MM.1S (cell line): ENCODE data around the gene LRRC75A.

ENCODE experiments used
- DNase-seq: peaks from one replicate; pipeline ENCODE4 v3.0.0-alpha.2; 2015
- H2AFZ ChIP-seq: fragments of 300-600 bp; sonication (generic); 2 replicates; pipeline ENCODE4 v1.6.0; 2016; ENCODE audit warnings: antibody characterized with exemption, low read length
- H3F3A ChIP-seq: fragments of 300-600 bp; sonication (generic); 2 replicates; pipeline ENCODE4 v1.6.1; 2016; ENCODE audit warnings: mild to moderate bottlenecking, antibody characterized with exemption, low read length, moderate library complexity, mixed read lengths; ENCODE audit not compliant: insufficient read depth
- H3K27ac ChIP-seq: fragments of 300-600 bp; sonication (generic); 2 replicates; pipeline ENCODE4 v1.5.1; 2016; ENCODE audit warnings: mild to moderate bottlenecking, low read length
- H3K27me3 ChIP-seq: fragments of 300-600 bp; sonication (generic); replicated peaks from 2 replicates; pipeline ENCODE4 v1.6.0; 2016; ENCODE audit warnings: low read length; ENCODE audit not compliant: insufficient read depth
- H3K36me3 ChIP-seq: fragments of 300-600 bp; sonication (generic); replicated peaks from 2 replicates; pipeline ENCODE4 v1.6.1; 2016; ENCODE audit warnings: mild to moderate bottlenecking, low read length, mixed read lengths; ENCODE audit not compliant: insufficient read depth
- H3K4me1 ChIP-seq: fragments of 300-600 bp; sonication (generic); 2 replicates; pipeline ENCODE4 v1.6.1; 2016; ENCODE audit warnings: low read length, mixed read lengths
- H3K4me2 ChIP-seq: fragments of 300-600 bp; sonication (generic); 2 replicates; pipeline ENCODE4 v1.6.0; 2016; ENCODE audit warnings: low read depth, low read length
- H3K4me3 ChIP-seq: fragments of 300-600 bp; sonication (generic); 2 replicates; pipeline ENCODE4 v1.5.1; 2016; ENCODE audit warnings: low read length, mixed read lengths
- H3K79me2 ChIP-seq: fragments of 300-600 bp; sonication (generic); 2 replicates; pipeline ENCODE4 v1.6.1; 2016; ENCODE audit warnings: mixed run types, low read length, mixed read lengths
- H3K9ac ChIP-seq: fragments of 300-600 bp; sonication (generic); 2 replicates; pipeline ENCODE4 v1.6.1; 2016; ENCODE audit warnings: low read length, mixed read lengths
- H3K9me2 ChIP-seq: fragments of 300-600 bp; sonication (generic); replicated peaks from 2 replicates; pipeline ENCODE4 v1.6.1; 2016; ENCODE audit warnings: mild to moderate bottlenecking, low read length, mixed read lengths; ENCODE audit not compliant: insufficient read depth
- H3K9me3 ChIP-seq: fragments of 300-600 bp; sonication (generic); replicated peaks from 2 replicates; pipeline ENCODE4 v1.6.1; 2016; ENCODE audit warnings: mild to moderate bottlenecking, low read length, mixed read lengths; ENCODE audit not compliant: insufficient read depth
- H4K20me1 ChIP-seq: fragments of 300-600 bp; sonication (generic); 2 replicates; pipeline ENCODE4 v1.6.1; 2016; ENCODE audit warnings: mild to moderate bottlenecking, low read length, moderate library complexity, mixed read lengths; ENCODE audit not compliant: insufficient read depth
- CTCF ChIP-seq: fragments of 300-600 bp; sonication (generic); IDR thresholded peaks from 2 replicates; pipeline ENCODE4 v1.5.1; 2016; ENCODE audit warnings: antibody characterized with exemption, low read length, mixed read lengths
- EZH2 ChIP-seq: fragments of 300-600 bp; sonication (generic); optimal IDR thresholded peaks from 2 replicates; pipeline ENCODE3; 2017; ENCODE audit warnings: low read depth, mild to moderate bottlenecking, antibody characterized with exemption, low read length, mixed read lengths
- EZH2phosphoT487 ChIP-seq: fragments of 300-600 bp; sonication (generic); IDR thresholded peaks from 2 replicates; pipeline ENCODE4 v1.6.1; 2018; ENCODE audit warnings: antibody characterized with exemption, low read length

The LRRC75A gene

GRCh38 chr17:16475179-16475704 lies 16.8 kb downstream of the LRRC75A start:
- Histone ChIP-seq H3K79me2 (no peaks in the 10 kb centered on the region), H3K4me2 (no peak overlapping the region), H3K9me2 (no peaks in the 10 kb centered on the region), H3K4me3 (no peak overlapping the region), H3K27ac (no peak overlapping the region), H3K9ac (no peak overlapping the region), H3K4me1 (no peaks in the 10 kb centered on the region), H3F3A (no peaks in the 10 kb centered on the region), H3K9me3 (no peaks in the 10 kb centered on the region), H3K36me3 (no peaks in the 10 kb centered on the region), H3K27me3 (no peaks in the 10 kb centered on the region), H2AFZ (no peak overlapping the region), H4K20me1 (no peaks in the 10 kb centered on the region)
- TF ChIP-seq EZH2phosphoT487 = no peak
- no peak for TF ChIP-seq EZH2
- TF ChIP-seq CTCF = no peak
- no peak for DNase-seq

GRCh38 chr17:16474012-16474725 lies 17.8 kb downstream of the LRRC75A start:
- Histone ChIP-seq H4K20me1 (no peaks in the 10 kb centered on the region), H3K4me1 (no peaks in the 10 kb centered on the region), H3K27ac (no peak overlapping the region), H3K27me3 (no peaks in the 10 kb centered on the region), H3F3A (no peaks in the 10 kb centered on the region), H3K79me2 (no peaks in the 10 kb centered on the region), H2AFZ (no peak overlapping the region), H3K9ac (no peak overlapping the region), H3K4me3 (no peak overlapping the region), H3K36me3 (no peaks in the 10 kb centered on the region), H3K9me2 (no peaks in the 10 kb centered on the region), H3K4me2 (no peak overlapping the region), H3K9me3 (no peaks in the 10 kb centered on the region)
- TF ChIP-seq CTCF (no peak), EZH2phosphoT487 (no peak), EZH2 (no peak)
- no peak for DNase-seq

- no peaks in the 10 kb centered on the region for H3F3A ChIP-seq
- no peaks in the 10 kb centered on the region for H4K20me1 ChIP-seq
- H3K9me3 ChIP-seq = no peaks in the 10 kb centered on the region
- no peaks in the 10 kb centered on the region for H3K79me2 ChIP-seq
- H3K27me3 ChIP-seq = no peaks in the 10 kb centered on the region
- no peak for DNase-seq
- no peak overlapping the region for H3K4me2 ChIP-seq
- no peak overlapping the region for H2AFZ ChIP-seq
- no peak overlapping the region for H3K27ac ChIP-seq
- H3K4me1 ChIP-seq = no peaks in the 10 kb centered on the region
- no peak overlapping the region for H3K4me3 ChIP-seq
- no peak for TF ChIP-seq EZH2
- TF ChIP-seq CTCF = no peak
- no peak for TF ChIP-seq EZH2phosphoT487
- no peaks in the 10 kb centered on the region for H3K36me3 ChIP-seq
- H3K9ac ChIP-seq = no peak overlapping the region
- H3K9me2 ChIP-seq = no peaks in the 10 kb centered on the region
Observed at GRCh38 chr17:16473044-16474011, 18.7 kb downstream of the LRRC75A start.
